ENCODE results near the gene PKNOX2. TPM values are rescaled to one million over a fixed set of nuclear protein-coding genes. Genes with fewer than 3 reads are reported as not detected.

Gene PKNOX2
- total RNA-seq, 2 experiments from 2014 or later = not detected

- Histone ChIP-seq H2AFZ (ENCODE audit: low read length) (no peak overlapping the region), H3K4me3 (ENCODE audit: low read depth, low read length, poor library complexity, severe bottlenecking) (no peak overlapping the region), H3K4me1 (ENCODE audit: insufficient read depth, low read length, poor library complexity, severe bottlenecking) (no peaks in the 10 kb centered on the region), H3K4me2 (ENCODE audit: low read length) (no peak overlapping the region), H3K9me2 (ENCODE audit: insufficient read depth, low read length) (no peaks in the 10 kb centered on the region), H3K36me3 (ENCODE audit: insufficient read depth, low read length) (no peaks in the 10 kb centered on the region), H3K79me2 (ENCODE audit: insufficient read depth, low read depth, low read length) (no peaks in the 10 kb centered on the region), H3K9me3 (ENCODE audit: low read length) (no peaks in the 10 kb centered on the region), H3K27ac (ENCODE audit: low read depth, low read length, poor library complexity, severe bottlenecking) (no peak overlapping the region), H4K20me1 (ENCODE audit: insufficient read depth, low read length) (no peaks in the 10 kb centered on the region)
- DNase-seq (ENCODE audit: low spot score) = no peak
- POLR2A ChIA-PET = no interaction called here
- TF ChIP-seq EZH2phosphoT487 (IDR thresholded peaks at IDR 0.05; ENCODE audit: borderline replicate concordance, low read depth, low read length) (no peak), CTCF (conservative IDR thresholded peaks at IDR 0.05; ENCODE audit: low read length) (no peak)
- CTCF ChIA-PET (ENCODE audit: unreplicated experiment) = no interaction called here
- BruUV-seq (replicated peaks) = no TSS peak
- intact Hi-C loops (cut with micrococcal nuclease; ENCODE audit: unreplicated experiment) = no loop called here
Measured at GRCh38 chr11:125157953-125158680, 6.4 kb upstream of the PKNOX2 start.

- Histone ChIP-seq H2AFZ (ENCODE audit: low read length) (no peak overlapping the region), H3K9me2 (ENCODE audit: insufficient read depth, low read length) (no peaks in the 10 kb centered on the region), H3K27ac (ENCODE audit: low read depth, low read length, poor library complexity, severe bottlenecking) (no peak overlapping the region), H3K79me2 (ENCODE audit: insufficient read depth, low read depth, low read length) (no peaks in the 10 kb centered on the region), H3K36me3 (ENCODE audit: insufficient read depth, low read length) (no peaks in the 10 kb centered on the region), H3K4me2 (ENCODE audit: low read length) (no peak overlapping the region), H3K4me1 (ENCODE audit: insufficient read depth, low read length, poor library complexity, severe bottlenecking) (no peaks in the 10 kb centered on the region), H4K20me1 (ENCODE audit: insufficient read depth, low read length) (no peaks in the 10 kb centered on the region), H3K4me3 (ENCODE audit: low read depth, low read length, poor library complexity, severe bottlenecking) (no peak overlapping the region), H3K9me3 (ENCODE audit: low read length) (no peaks in the 10 kb centered on the region)
- ChIA-PET CTCF (ENCODE audit: unreplicated experiment) (no interaction called here), POLR2A (interaction anchor here (0.9 to 1.2 kb wide), 2 partner anchors 9 to 209 kb away, joined by 3 to 4 read pairs; partner anchors contain the start of gene CCDC15)
- no peak for TF ChIP-seq CTCF (conservative IDR thresholded peaks at IDR 0.05; ENCODE audit: low read length)
- no peak for TF ChIP-seq EZH2phosphoT487 (IDR thresholded peaks at IDR 0.05; ENCODE audit: borderline replicate concordance, low read depth, low read length)
- intact Hi-C loops (cut with micrococcal nuclease; ENCODE audit: unreplicated experiment) = no loop called here
- DNase-seq (ENCODE audit: low spot score) = no peak
- no TSS peak for BruUV-seq (replicated peaks)
Measured at GRCh38 chr11:125162743-125163142, 1.8 kb upstream of the PKNOX2 start.

- no peak overlapping the region for H2AFZ ChIP-seq (ENCODE audit: low read length)
- TF ChIP-seq CTCF (conservative IDR thresholded peaks at IDR 0.05; ENCODE audit: low read length) (no peak), EZH2phosphoT487 (IDR thresholded peaks at IDR 0.05; ENCODE audit: borderline replicate concordance, low read depth, low read length) (no peak)
- no peak for DNase-seq (ENCODE audit: low spot score)
- no peaks in the 10 kb centered on the region for H3K36me3 ChIP-seq (ENCODE audit: insufficient read depth, low read length)
- ChIA-PET POLR2A (interaction anchor here (0.6 kb wide), 1 partner anchor 95 kb away, joined by 3 read pairs; no protein-coding TSS in a partner anchor), CTCF (ENCODE audit: unreplicated experiment) (no interaction called here)
- H3K9me3 ChIP-seq (ENCODE audit: low read length) = no peaks in the 10 kb centered on the region
- no peaks in the 10 kb centered on the region for H4K20me1 ChIP-seq (ENCODE audit: insufficient read depth, low read length)
- no TSS peak for BruUV-seq (replicated peaks)
- H3K27ac ChIP-seq (ENCODE audit: low read depth, low read length, poor library complexity, severe bottlenecking) = no peak overlapping the region
- no peaks in the 10 kb centered on the region for H3K9me2 ChIP-seq (ENCODE audit: insufficient read depth, low read length)
- no peak overlapping the region for H3K4me2 ChIP-seq (ENCODE audit: low read length)
- H3K79me2 ChIP-seq (ENCODE audit: insufficient read depth, low read depth, low read length) = no peaks in the 10 kb centered on the region
- no peaks in the 10 kb centered on the region for H3K4me1 ChIP-seq (ENCODE audit: insufficient read depth, low read length, poor library complexity, severe bottlenecking)
- intact Hi-C loops (cut with micrococcal nuclease; ENCODE audit: unreplicated experiment) = no loop called here
- no peak overlapping the region for H3K4me3 ChIP-seq (ENCODE audit: low read depth, low read length, poor library complexity, severe bottlenecking)
Measured at GRCh38 chr11:125163431-125164063, 1.0 kb upstream of the PKNOX2 start.

Data from OCI-LY7 (cell line).